ENCODE data around the gene EIF5A. TPM values are rescaled to one million over a fixed set of nuclear protein-coding genes. Genes with fewer than 3 reads are reported as not detected.

The EIF5A gene
- total and polyA plus RNA-seq, 2 of the 8 experiments (the other 6 are each of a cell fraction or from before 2014, with no cell fraction given): 717 to 1,172 TPM

GRCh38 chr17:7352910-7353635, 45.6 kb downstream of the EIF5A start:
- no peak overlapping the region for H2BK15ac ChIP-seq (ENCODE audit: low read length)
- H2AFZ ChIP-seq (ENCODE audit: low read length): no peak overlapping the region
- H3K4me3 ChIP-seq (ENCODE audit: extremely low read depth in 1 of 4, insufficient read depth in 2 of 4, low read depth in 3 of 4, low read length in 4 of 4): peak overlapping the region in 3 of 4 experiments; percentile 84 to 96 (median 85); a peak in 4 of 8 replicates
- no peak overlapping the region for H3K9ac ChIP-seq (replicated peaks in 1 of 4; ENCODE audit: extremely low read depth in 1 of 4, low read depth in 3 of 4, low read length in 3 of 4)
- POLR2A ChIA-PET (ENCODE audit: partially characterized antibody): interaction anchor here (0.6 to 7.8 kb wide), 22 partner anchors 15 to 225 kb away, joined by 3 to 91 read pairs (median 3); partner anchors contain the start of genes FGF11, GPS2, POLR2A and TMEM256
- peaks cover 15% of the 10 kb centered on the region; the same call in 1 of the 2 replicates for H3K23me2 ChIP-seq (ENCODE audit: low read depth, low read length)
- no peaks in the 10 kb centered on the region for H3K9me3 ChIP-seq (ENCODE audit: insufficient read depth in 2 of 2, low read depth in 1 of 2, low read length in 1 of 2)
- H3K14ac ChIP-seq (ENCODE audit: insufficient read length): no peak overlapping the region
- no peak overlapping the region for H2BK5ac ChIP-seq (ENCODE audit: low read depth, low read length)
- no peak overlapping the region for H2BK120ac ChIP-seq (replicated peaks; ENCODE audit: low read depth, low read length)
- H3K27ac ChIP-seq (ENCODE audit: low read depth, low read length): no peak overlapping the region
- no peaks in the 10 kb centered on the region for H3K79me1 ChIP-seq (ENCODE audit: low read depth, low read length)
- DNase-seq (ENCODE audit: low read depth in 1 of 2, low spot score in 2 of 2) (no peak), FAIRE-seq (no peak)
- 93% methylated on average over 32 of the region's 37 CpGs; no CpG with 5 or more reads in 1 of the 2 experiments for WGBS, 2 experiments (ENCODE audit: extremely low coverage in 1 of 2, insufficient coverage in 1 of 2, insufficient read length in 1 of 2, insufficient replicate concordance in 2 of 2, low coverage in 1 of 2, low lambda C conversion rate in 2 of 2, missing lambda C conversion rate in 1 of 2)
- H3K36me3 ChIP-seq (ENCODE audit: control insufficient read depth in 2 of 4, insufficient read depth in 4 of 4, low read length in 3 of 4): no peaks in the 10 kb centered on the region
- CTCF ChIA-PET (ENCODE audit: partially characterized antibody): interaction anchor here (0.8 to 6.5 kb wide), 20 partner anchors 9 to 208 kb away, joined by 3 to 56 read pairs (median 5); partner anchors contain the start of genes ACAP1, SENP3, SLC2A4 and TMEM102
- no peak overlapping the region for H4K5ac ChIP-seq (ENCODE audit: insufficient read length, low read depth, low read length)
- no peak overlapping the region for H3K56ac ChIP-seq (replicated peaks; ENCODE audit: insufficient read length, low read depth, low read length)
- no peak overlapping the region; the same call in 1 of the 2 replicates for H2AK5ac ChIP-seq (ENCODE audit: low read depth, low read length)
- H2BK20ac ChIP-seq (ENCODE audit: low read length): no peak overlapping the region
- H3K79me2 ChIP-seq (ENCODE audit: control insufficient read depth in 1 of 2, insufficient read depth in 2 of 2, low read length in 2 of 2): no peaks in the 10 kb centered on the region
- H3K4ac ChIP-seq (replicated peaks; ENCODE audit: insufficient read length, low read depth, low read length): peak overlapping the region; percentile 57
- H3K4me1 ChIP-seq (replicated peaks in 1 of 4; ENCODE audit: control insufficient read depth in 3 of 4, insufficient read depth in 4 of 4, low read length in 3 of 4): peaks cover 0 to 19% (median 10%) of the 10 kb centered on the region in 4 experiments; a peak in 6 of 7 replicates
- no peak overlapping the region for H4K8ac ChIP-seq (ENCODE audit: extremely low read depth, insufficient read depth, low read length)
- H3K27me3 ChIP-seq (replicated peaks in 1 of 4; ENCODE audit: control insufficient read depth in 3 of 4, extremely low read depth in 1 of 4, insufficient read depth in 3 of 4, low read length in 3 of 4): no peaks in the 10 kb centered on the region
- no peak overlapping the region for H3K18ac ChIP-seq (ENCODE audit: extremely low read depth, low read length)
- peak overlapping the region; percentile 92 to 98 for H3K4me2 ChIP-seq (ENCODE audit: insufficient read depth in 1 of 2, low read depth in 2 of 2, low read length in 2 of 2)
- no peak overlapping the region for H3K23ac ChIP-seq (ENCODE audit: insufficient read length)
- H2BK12ac ChIP-seq (ENCODE audit: low read depth, low read length): no peak overlapping the region
- H4K91ac ChIP-seq (replicated peaks; ENCODE audit: insufficient read length, low read length): no peak overlapping the region
- H4K20me1 ChIP-seq (replicated peaks in 1 of 2; ENCODE audit: control insufficient read depth in 1 of 2, insufficient read depth in 2 of 2, low read length in 2 of 2): peaks cover 0 to 2% of the 10 kb centered on the region in 2 experiments
- TF ChIP-seq, protein P1, sequence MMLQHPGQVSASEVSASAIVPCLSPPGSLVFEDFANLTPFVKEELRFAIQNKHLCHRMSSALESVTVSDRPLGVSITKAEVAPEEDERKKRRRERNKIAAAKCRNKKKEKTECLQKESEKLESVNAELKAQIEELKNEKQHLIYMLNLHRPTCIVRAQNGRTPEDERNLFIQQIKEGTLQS (IDR thresholded peaks at IDR 0.05; ENCODE audit: insufficient read depth, low read depth, low read length): no peak
- TF ChIP-seq POU5F1 (IDR thresholded peaks at IDR 0.05; ENCODE audit: low read depth, low read length): no peak
- no peak for TF ChIP-seq SP1 (IDR thresholded peaks at IDR 0.05; ENCODE audit: low read depth, low read length)
- TF ChIP-seq, protein P2, sequence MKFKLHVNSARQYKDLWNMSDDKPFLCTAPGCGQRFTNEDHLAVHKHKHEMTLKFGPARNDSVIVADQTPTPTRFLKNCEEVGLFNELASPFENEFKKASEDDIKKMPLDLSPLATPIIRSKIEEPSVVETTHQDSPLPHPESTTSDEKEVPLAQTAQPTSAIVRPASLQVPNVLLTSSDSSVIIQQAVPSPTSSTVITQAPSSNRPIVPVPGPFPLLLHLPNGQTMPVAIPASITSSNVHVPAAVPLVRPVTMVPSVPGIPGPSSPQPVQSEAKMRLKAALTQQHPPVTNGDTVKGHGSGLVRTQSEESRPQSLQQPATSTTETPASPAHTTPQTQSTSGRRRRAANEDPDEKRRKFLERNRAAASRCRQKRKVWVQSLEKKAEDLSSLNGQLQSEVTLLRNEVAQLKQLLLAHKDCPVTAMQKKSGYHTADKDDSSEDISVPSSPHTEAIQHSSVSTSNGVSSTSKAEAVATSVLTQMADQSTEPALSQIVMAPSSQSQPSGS (IDR thresholded peaks at IDR 0.05; ENCODE audit: low read length): no peak
- TF ChIP-seq SP4 (IDR thresholded peaks at IDR 0.05; ENCODE audit: low read length): no peak
- TF ChIP-seq RNF2 (IDR thresholded peaks at IDR 0.05; ENCODE audit: borderline replicate concordance, low read depth, low read length, missing control alignments, poor library complexity, severe bottlenecking): no peak
- no peak for TF ChIP-seq KDM1A (IDR thresholded peaks at IDR 0.05; ENCODE audit: borderline replicate concordance, low read length)
- no peak for TF ChIP-seq BRCA1 (IDR thresholded peaks at IDR 0.05; ENCODE audit: low read depth, low read length)
- no peak for TF ChIP-seq SUZ12 (IDR thresholded peaks at IDR 0.05; ENCODE audit: low read length)
- TF ChIP-seq YY1 (IDR thresholded peaks at IDR 0.05; ENCODE audit: low read depth, low read length): no peak

All from H1 (cell line).